ENCODE data around the gene DPP9. TPM values are rescaled to one million over a fixed set of nuclear protein-coding genes. Genes with fewer than 3 reads are reported as not detected.

DPP9 gene
- total RNA-seq, 1 donor from 2014 or later, result 111 TPM

- Mint-ChIP-seq H3K36me3 (ENCODE audit: low read depth) (peaks cover 66% of the 10 kb centered on the region), H3K9me3 (no peaks in the 10 kb centered on the region), H3K4me3 (peak overlapping the region; percentile 5), H3K27me3 (peaks cover 7% of the 10 kb centered on the region), H3K27ac (no peak overlapping the region), H3K4me1 (peaks cover 43% of the 10 kb centered on the region)
- ChIA-PET CTCF (no interaction called here), POLR2A (no interaction called here)
- ATAC-seq (ENCODE audit: low read depth) (no peak), DNase-seq (no peak)
- TF ChIP-seq CTCF (IDR thresholded peaks at IDR 0.05), result no peak
- intact Hi-C loops (cut with micrococcal nuclease), result loop anchor here (5.0 kb wide), 4 partner anchors 248 to 958 kb away; partner anchors contain the start of genes APBA3, HDGFL2, MRPL54 and SAFB
Measured at GRCh38 chr19:4720037-4720700, 3.5 kb downstream of the DPP9 start.

- intact Hi-C loops (cut with micrococcal nuclease), result no loop called here
- ChIA-PET POLR2A (interaction anchor here (0.6 kb wide), 1 partner anchor 1002 kb away, joined by 4 read pairs; no protein-coding TSS in a partner anchor), CTCF (no interaction called here)
- peaks cover 37% of the 10 kb centered on the region for H3K4me1 Mint-ChIP-seq
- H3K4me3 Mint-ChIP-seq, result no peak overlapping the region
- peaks cover 67% of the 10 kb centered on the region for H3K36me3 Mint-ChIP-seq (ENCODE audit: low read depth)
- no peaks in the 10 kb centered on the region for H3K9me3 Mint-ChIP-seq
- no peak for TF ChIP-seq CTCF (IDR thresholded peaks at IDR 0.05)
- no peak for DNase-seq
- H3K27me3 Mint-ChIP-seq, result peaks cover 4% of the 10 kb centered on the region
- ATAC-seq (ENCODE audit: low read depth), result no peak
- H3K27ac Mint-ChIP-seq, result no peak overlapping the region
Measured at GRCh38 chr19:4719499-4719866, 4.2 kb downstream of the DPP9 start.

GRCh38 chr19:4717966-4718701, 5.5 kb downstream of the DPP9 start:
- intact Hi-C loops (cut with micrococcal nuclease), result no loop called here
- Mint-ChIP-seq H3K27ac (no peak overlapping the region), H3K36me3 (ENCODE audit: low read depth) (peaks cover 71% of the 10 kb centered on the region), H3K27me3 (no peaks in the 10 kb centered on the region), H3K9me3 (no peaks in the 10 kb centered on the region), H3K4me1 (peaks cover 31% of the 10 kb centered on the region), H3K4me3 (no peak overlapping the region)
- ATAC-seq (ENCODE audit: low read depth) (no peak), DNase-seq (no peak)
- POLR2A ChIA-PET, result no interaction called here
- CTCF ChIA-PET, result no interaction called here
- no peak for TF ChIP-seq CTCF (IDR thresholded peaks at IDR 0.05)

- ATAC-seq (ENCODE audit: low read depth) (no peak), DNase-seq (no peak)
- Mint-ChIP-seq H3K27ac (no peak overlapping the region), H3K36me3 (ENCODE audit: low read depth) (peaks cover 76% of the 10 kb centered on the region), H3K4me3 (no peak overlapping the region), H3K9me3 (no peaks in the 10 kb centered on the region), H3K4me1 (peaks cover 23% of the 10 kb centered on the region), H3K27me3 (no peaks in the 10 kb centered on the region)
- no peak for TF ChIP-seq CTCF (IDR thresholded peaks at IDR 0.05)
- ChIA-PET CTCF (no interaction called here), POLR2A (no interaction called here)
- intact Hi-C loops (cut with micrococcal nuclease), result no loop called here
Measured at GRCh38 chr19:4717191-4717965, 6.3 kb downstream of the DPP9 start.

Data from activated B cell treated with CpG ODN at 0.5 μM for 24 hours (primary cell).